Neutrophil (primary cell): ENCODE results near the gene CASTOR2.

Experiments used
- H3K27ac ChIP-seq: fragments of 200-600 bp; sonication (generic); 2 replicates; pipeline ENCODE4 v1.5.1; 2016; ENCODE audit warnings: mild to moderate bottlenecking, moderate library complexity
- H3K27me3 ChIP-seq: fragments of 200-600 bp; sonication (generic); 2 replicates; pipeline ENCODE4 v1.6.0; 2016; ENCODE audit warnings: mild to moderate bottlenecking
- H3K36me3 ChIP-seq: fragments of 200-600 bp; sonication (generic); 2 replicates; pipeline ENCODE4 v1.5.1; 2017
- H3K4me1 ChIP-seq, 2 experiments: fragments of 200-600 bp in 1 of 2; sonication (generic) in 1 of 2; 1 replicate in 1 of 2; 2 replicates in 1 of 2; pipeline versions ENCODE4 v1.5.1 to v1.6.1; 2013 to 2016; ENCODE audit warnings: low read depth in 1 of 2, low read length in 1 of 2, mild to moderate bottlenecking in 1 of 2, moderate library complexity in 1 of 2; ENCODE audit not compliant: control insufficient read depth in 1 of 2, insufficient read depth in 1 of 2
- H3K4me3 ChIP-seq, 2 experiments: fragments of 200-600 bp in 1 of 2; sonication (generic) in 1 of 2; 1 replicate in 1 of 2; 2 replicates in 1 of 2; pipeline ENCODE4 v1.5.1; 2013 to 2016; ENCODE audit warnings: low read depth in 1 of 2, low read length in 1 of 2, mild to moderate bottlenecking in 1 of 2, moderate library complexity in 1 of 2
- H3K9me3 ChIP-seq: fragments of 200-600 bp; sonication (generic); 2 replicates; pipeline ENCODE4 v1.5.1; 2016
- CTCF ChIP-seq: fragments of 200-600 bp; sonication (generic); IDR thresholded peaks from 2 replicates; pipeline ENCODE4 v1.5.1; 2016; ENCODE audit warnings: antibody characterized with exemption

The CASTOR2 gene

GRCh38 chr7:75010036-75010435 is 45.5 kb downstream of the CASTOR2 start:
- peaks cover 0 to 4% of the 10 kb centered on the region in 2 experiments for H3K4me1 ChIP-seq
- H3K4me3 ChIP-seq = no peak overlapping the region
- H3K27me3 ChIP-seq = no peaks in the 10 kb centered on the region
- TF ChIP-seq CTCF = no peak
- H3K27ac ChIP-seq = peak overlapping the region; percentile 10
- H3K36me3 ChIP-seq = no peaks in the 10 kb centered on the region
- no peaks in the 10 kb centered on the region for H3K9me3 ChIP-seq

- no peaks in the 10 kb centered on the region for H3K27me3 ChIP-seq
- peaks cover 9 to 10% of the 10 kb centered on the region in 2 experiments for H3K4me1 ChIP-seq
- H3K27ac ChIP-seq = no peak overlapping the region
- H3K9me3 ChIP-seq = no peaks in the 10 kb centered on the region
- H3K4me3 ChIP-seq = no peak overlapping the region
- TF ChIP-seq CTCF = no peak
- H3K36me3 ChIP-seq = peaks cover 36% of the 10 kb centered on the region
These were observed 53.3 kb downstream of the CASTOR2 start for GRCh38 chr7:75017832-75018231.

- H3K27ac ChIP-seq = no peak overlapping the region
- no peaks in the 10 kb centered on the region for H3K9me3 ChIP-seq
- H3K4me1 ChIP-seq = peaks cover 9 to 10% of the 10 kb centered on the region in 2 experiments
- no peaks in the 10 kb centered on the region for H3K27me3 ChIP-seq
- peaks cover 36% of the 10 kb centered on the region for H3K36me3 ChIP-seq
- no peak overlapping the region for H3K4me3 ChIP-seq
- no peak for TF ChIP-seq CTCF
These were observed 54.3 kb downstream of the CASTOR2 start for GRCh38 chr7:75018570-75019364.

GRCh38 chr7:75019800-75020199 is 55.3 kb downstream of the CASTOR2 start:
- Histone ChIP-seq H3K36me3 (peaks cover 43% of the 10 kb centered on the region), H3K27ac (no peak overlapping the region), H3K27me3 (no peaks in the 10 kb centered on the region), H3K9me3 (no peaks in the 10 kb centered on the region), H3K4me1 (peaks cover 9 to 10% of the 10 kb centered on the region in 2 experiments), H3K4me3 (no peak overlapping the region)
- TF ChIP-seq CTCF = no peak

GRCh38 chr7:75024922-75025321 is 60.4 kb downstream of the CASTOR2 start:
- H3K27ac ChIP-seq = no peak overlapping the region
- H3K4me3 ChIP-seq = no peak overlapping the region
- peaks cover 29% of the 10 kb centered on the region for H3K36me3 ChIP-seq
- no peak for TF ChIP-seq CTCF
- no peaks in the 10 kb centered on the region for H3K27me3 ChIP-seq
- no peaks in the 10 kb centered on the region for H3K9me3 ChIP-seq
- no peaks in the 10 kb centered on the region for H3K4me1 ChIP-seq
